Central memory CD4-positive, alpha-beta T cell (primary cell): Measurements from ENCODE around the gene TRMT2B.
"Not testable (repeated sequence)": the region's sequence is repeated elsewhere in the genome, so short reads cannot be mapped to it uniquely, and the experiment has no call there.

Experiments used
- DNase-seq: peaks from one replicate; pipeline ENCODE4 v3.0.0; 2022

The TRMT2B gene

GRCh38 chrX:100999451-100999850 lies 52.5 kb downstream of the TRMT2B start:
- no peak for DNase-seq

DNA sequence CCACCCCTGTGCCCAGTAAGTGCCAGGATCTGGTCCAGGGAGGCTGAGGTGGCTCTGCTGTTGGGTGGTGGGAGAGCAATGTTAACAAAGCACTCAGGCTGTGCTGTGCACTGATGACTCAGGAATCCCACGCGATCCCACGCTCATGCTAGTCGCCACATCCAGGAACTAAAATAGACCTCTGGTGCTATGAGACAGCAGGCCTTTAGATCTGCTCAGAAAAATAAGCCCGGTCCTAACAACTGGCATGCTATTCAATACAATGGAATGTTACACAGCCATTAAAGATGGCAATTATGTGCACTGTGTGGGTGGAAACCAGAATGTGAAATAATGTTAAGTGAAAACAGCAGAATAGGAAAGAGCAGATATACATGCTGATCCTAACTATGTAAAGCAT lies 56.4 kb downstream of the TRMT2B start:
- no peak for DNase-seq

DNA sequence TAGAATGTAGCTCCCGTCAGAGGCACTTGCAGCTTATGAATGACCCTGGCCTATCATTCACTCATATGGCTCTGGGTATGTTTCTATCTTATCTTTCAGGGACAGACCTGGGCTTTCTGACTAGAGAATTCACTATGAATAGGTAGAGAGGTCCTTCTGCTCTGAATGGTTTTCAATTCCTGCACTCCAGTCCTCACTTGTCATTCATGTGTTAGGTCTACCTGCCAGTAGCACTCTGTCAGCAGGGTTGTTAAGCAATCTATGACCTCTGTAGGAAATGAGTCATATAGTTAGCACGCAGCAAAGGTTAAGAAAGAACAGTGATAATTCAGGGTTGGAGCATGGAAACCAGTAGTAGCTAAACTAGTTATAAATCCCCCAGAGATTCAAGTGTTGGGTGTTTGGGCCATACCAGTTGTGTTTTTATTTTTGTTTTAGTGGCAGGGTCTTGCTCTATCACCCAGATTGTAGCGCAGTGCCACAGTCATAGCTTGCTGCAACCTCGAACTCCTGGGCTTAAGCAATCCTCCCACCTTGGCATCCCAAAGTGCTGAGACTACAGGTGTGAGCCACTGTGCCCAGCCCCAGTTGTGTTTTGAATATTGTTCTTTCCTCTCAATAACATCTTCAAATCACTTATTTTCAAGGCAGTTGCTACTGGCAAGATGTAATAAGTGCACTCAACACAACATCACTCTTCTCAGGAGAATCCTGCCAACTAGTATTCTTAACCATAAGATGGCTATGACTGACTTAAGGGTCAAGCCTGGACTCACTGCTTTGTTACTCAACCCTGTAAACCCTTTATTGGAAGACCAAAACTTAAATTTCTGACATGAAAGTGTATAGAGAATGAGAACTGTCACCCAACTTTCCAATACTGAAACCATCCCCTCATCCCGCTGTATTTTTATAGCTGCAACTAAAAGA lies 57.3 kb downstream of the TRMT2B start:
- DNase-seq = no peak

DNA sequence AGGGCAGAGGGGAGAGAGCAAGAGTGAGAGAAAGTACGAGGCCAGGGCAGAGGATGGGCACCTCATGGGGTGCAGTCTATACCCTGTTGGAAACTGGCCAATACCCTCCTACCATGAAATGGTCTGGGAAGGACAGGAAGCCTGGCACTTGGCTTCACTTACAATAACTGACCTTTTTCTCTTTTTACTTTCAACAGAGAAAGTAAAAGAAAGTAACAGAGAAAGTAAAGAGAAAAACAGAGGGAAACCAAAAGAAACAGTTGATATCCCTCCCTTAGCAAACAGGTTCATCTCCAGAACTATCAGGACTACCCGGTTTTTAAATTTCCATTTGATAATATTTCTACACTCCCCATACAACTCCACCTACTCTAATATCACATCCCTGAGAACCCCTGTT lies 61.8 kb downstream of the TRMT2B start:
- no peak for DNase-seq

- no peak for DNase-seq
Observed at GRCh38 chrX:100984818-100985217, 67.1 kb downstream of the TRMT2B start.

DNA sequence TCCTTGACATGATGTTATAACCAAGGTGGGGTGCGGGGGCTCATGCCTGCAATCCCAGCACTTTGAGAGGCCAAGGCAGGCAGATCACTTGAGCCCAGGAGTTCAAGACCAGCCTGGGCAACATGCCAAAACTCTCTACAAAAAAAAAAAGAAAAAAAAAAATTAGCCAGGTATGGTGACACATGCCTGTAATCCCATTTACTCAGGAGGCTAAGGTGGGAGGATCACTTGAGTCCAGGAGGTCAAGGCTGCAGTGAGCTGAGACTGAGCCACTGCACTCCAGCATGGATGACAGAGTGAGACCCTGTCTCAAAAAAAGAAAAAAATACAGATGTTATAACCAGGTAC lies 70.4 kb downstream of the TRMT2B start:
- DNase-seq = not testable (repeated sequence)

DNA sequence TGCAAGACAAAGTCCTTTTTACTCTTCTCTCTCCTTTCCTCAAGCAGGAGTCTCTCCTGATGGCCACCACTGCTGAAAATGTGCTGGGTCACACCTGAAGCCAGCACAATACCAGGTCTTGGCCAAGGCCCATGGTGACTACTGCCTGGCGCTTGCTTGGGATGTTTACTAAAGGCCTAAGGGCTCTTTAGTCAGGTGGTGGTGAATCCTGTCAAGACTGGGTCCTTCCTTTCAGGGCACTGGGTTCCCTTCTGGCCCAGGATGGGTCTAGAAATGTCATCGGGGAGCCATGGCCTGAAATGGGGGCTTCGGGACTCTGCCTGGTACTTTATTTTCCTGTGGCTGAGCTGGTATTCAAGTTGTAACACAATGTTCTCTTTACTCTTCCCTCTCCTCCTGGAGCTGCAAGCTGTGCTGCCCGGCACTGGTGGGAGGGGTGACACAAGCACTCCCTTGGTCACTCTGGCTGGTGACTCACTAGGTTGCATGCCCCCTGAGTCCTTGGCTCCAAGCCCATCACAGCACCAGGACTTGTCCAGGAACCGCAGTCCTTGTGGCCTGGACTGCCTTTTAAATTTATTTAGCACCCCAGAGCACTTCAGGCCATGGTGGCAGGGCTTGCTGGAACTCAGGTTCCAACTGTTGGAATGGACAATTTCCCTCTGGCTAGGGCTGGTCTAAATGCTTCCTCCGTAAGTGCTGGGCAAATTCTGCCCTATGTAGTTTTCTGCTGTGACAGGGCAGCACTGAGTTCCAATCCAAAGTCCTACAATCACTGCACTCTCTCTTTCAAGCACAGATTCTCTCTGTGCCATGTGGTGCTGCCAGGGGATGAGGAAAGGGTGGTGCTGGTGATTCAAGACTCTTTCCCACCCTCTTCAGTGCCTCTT lies 71.1 kb downstream of the TRMT2B start:
- DNase-seq = no peak

DNA sequence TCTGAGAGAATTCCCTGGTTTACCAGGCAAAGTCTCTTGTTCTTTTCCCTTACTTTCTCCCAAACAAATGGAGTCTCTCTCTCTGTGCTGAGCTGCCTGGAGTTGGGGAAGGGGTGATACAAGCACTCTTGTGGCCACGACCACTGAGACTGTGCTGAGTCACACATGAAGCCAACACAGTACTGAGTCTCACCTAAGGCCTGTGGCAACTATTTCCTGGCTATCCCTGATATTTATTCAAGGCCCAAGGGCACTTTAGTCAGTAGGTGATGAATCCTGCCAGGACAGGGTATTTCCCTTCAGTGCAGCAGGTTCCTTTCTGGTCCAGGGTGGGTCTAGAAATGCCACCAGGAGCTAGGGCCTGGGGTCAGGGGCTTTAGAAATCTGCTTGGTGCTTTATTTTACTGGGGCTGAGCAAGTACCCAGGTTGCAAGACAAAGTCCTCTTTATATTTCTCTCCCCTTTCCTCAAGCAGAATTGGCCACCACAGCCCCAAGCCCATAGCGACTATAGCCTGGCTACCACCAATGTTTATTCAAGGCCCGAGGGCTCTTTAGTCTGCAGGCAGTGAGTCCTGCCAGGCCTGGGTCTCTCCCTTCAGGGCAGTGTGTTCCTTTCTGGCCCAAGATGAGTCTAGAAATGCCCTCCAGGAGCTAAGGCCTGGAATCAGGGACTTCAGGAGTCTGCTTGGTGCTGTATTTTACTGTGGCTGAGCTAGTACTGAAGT lies 71.9 kb downstream of the TRMT2B start:
- DNase-seq = no peak

DNA sequence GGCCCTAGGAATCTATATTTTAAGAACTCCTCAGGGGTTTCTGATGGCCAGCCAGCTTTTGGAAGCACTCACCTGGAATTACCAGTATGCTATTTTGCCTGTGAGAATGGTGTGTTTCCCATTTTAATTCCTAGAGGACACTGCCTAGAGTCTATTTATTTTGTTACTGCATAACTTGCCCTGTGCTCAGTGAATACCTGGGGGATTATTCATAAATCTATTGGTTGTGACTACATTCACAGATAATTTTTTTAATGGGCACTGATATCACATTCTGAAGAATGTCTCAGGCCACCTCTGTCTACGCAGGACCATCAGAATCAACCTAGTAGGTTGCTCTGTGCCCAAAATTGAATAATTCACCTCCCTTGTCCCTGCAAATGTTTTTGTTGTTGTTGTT lies 75.7 kb downstream of the TRMT2B start:
- DNase-seq = no peak

GRCh38 chrX:100975212-100975611 lies 76.7 kb downstream of the TRMT2B start:
- no peak for DNase-seq

DNA sequence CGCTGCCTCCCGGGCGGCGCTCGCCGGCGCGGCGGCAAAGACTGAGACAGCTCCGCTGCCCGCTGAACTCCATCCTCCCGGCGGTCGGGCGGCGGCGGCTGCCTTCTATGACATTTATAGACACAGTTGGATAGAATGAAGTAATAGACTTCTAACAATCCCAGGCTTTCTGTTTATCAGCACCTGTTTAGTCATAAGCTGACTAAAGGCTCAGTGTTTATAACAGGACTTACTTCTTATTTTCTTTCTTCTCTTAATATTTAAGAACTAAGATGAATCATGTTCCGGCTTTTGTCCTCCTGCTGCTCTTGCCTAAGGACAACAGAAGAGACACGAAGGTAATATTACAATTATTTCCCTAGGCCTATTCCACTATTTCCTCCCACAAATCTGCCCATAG lies 78.5 kb downstream of the TRMT2B start:
- no peak for DNase-seq

DNA sequence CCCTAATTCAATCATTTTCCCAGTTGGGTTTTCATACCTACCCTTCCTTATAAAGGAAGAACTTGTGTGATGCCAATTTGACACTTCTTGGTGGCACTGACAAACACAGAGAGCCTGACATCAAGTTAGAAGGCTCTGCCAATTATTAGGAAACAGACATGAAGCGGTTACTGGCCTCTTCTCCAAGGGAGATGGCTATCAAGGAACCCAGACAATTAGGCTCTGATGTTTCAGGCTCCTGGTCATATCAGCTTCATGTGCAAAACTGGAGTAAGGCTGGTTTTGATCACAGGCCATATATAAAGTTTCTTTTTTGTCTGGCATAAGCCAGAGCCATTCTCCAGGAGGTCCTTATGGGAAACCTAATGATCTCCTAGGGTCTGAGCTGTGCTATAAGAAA lies 82.0 kb downstream of the TRMT2B start:
- DNase-seq = no peak

GRCh38 chrX:100969408-100969807 lies 82.5 kb downstream of the TRMT2B start, which contains the start of gene ARL13A:
ARL13A (plus strand) TSS chrX:100969708; CDS start chrX:100973690, 3,982 bp downstream.
- DNase-seq = no peak

DNA sequence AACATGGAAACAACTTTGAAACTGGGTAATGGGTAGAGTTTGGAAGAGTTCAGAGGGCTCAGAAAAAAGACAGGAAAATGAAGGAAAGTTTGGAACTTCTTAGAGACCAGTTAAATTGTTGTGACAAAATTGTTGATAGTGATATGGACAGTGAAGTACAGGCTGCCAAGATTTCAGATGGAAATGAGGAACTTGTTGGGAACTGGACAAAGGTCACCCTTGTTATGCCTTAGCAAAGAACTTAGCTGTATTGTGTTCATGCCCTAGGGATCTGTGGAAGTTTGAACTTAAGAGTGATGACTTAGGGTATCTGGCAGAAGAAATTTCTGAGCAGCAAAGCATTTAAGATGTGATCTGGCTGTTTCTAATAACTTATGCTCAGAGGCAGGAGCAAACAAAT lies 87.5 kb downstream of the TRMT2B start:
- DNase-seq = no peak

DNA sequence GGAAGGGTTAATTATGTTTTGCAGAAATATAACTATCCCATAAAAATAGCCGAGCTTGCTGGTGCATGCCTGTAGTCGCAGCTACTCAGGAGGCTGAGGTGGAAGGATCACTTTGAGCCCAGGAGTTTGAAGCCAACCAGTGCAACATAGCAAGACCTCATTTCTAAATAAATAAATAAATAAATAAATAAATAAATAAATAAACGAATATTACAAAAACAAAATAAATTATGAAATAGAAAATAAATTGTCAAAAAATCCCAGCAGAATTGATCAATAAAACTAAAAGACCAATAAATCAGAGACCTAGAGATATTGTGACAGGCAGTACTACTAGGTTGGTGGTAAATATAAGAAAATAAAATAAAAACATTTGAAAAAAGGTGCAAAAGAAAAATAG lies 89.1 kb downstream of the TRMT2B start:
- no peak for DNase-seq
